Stimulated activated naive CD8-positive, alpha-beta T cell treated with anti-CD3 and anti-CD28 coated beads, Interleukin-15, Interleukin-2, amounts not matched to agents 100 ng/mL and 50 ng/mL, for 24 hours (primary cell): ENCODE measurements around the gene MID1.

Experiments
- H3K27ac Mint-ChIP-seq: one replicate; pipeline ENCODE4 v1.8.0; 2021; ENCODE audit warnings: mild to moderate bottlenecking, mixed read lengths
- H3K27me3 Mint-ChIP-seq: one replicate; pipeline ENCODE4 v1.8.0; 2021; ENCODE audit warnings: mixed read lengths
- H3K36me3 Mint-ChIP-seq: one replicate; pipeline ENCODE4 v1.8.0; 2021; ENCODE audit warnings: low read depth, mixed read lengths
- H3K4me1 Mint-ChIP-seq: one replicate; pipeline ENCODE4 v1.8.0; 2021; ENCODE audit warnings: low read depth, mixed read lengths
- H3K4me3 Mint-ChIP-seq: one replicate; pipeline ENCODE4 v1.8.0; 2021; ENCODE audit warnings: mild to moderate bottlenecking, mixed read lengths
- H3K9me3 Mint-ChIP-seq: one replicate; pipeline ENCODE4 v1.8.0; 2021; ENCODE audit warnings: mixed read lengths

MID1 gene

GRCh38 chrX:10484683-10485247 is 135.6 kb downstream of the MID1 start:
- H3K36me3 Mint-ChIP-seq = no peaks in the 10 kb centered on the region
- H3K4me1 Mint-ChIP-seq = no peaks in the 10 kb centered on the region
- no peaks in the 10 kb centered on the region for H3K9me3 Mint-ChIP-seq
- H3K4me3 Mint-ChIP-seq = no peak overlapping the region
- H3K27ac Mint-ChIP-seq = no peak overlapping the region
- no peaks in the 10 kb centered on the region for H3K27me3 Mint-ChIP-seq

GRCh38 chrX:10483191-10483831 is 137.1 kb downstream of the MID1 start:
- Mint-ChIP-seq H3K4me1 (no peaks in the 10 kb centered on the region), H3K4me3 (no peak overlapping the region), H3K36me3 (no peaks in the 10 kb centered on the region), H3K9me3 (peaks cover 3% of the 10 kb centered on the region), H3K27me3 (no peaks in the 10 kb centered on the region), H3K27ac (no peak overlapping the region)

GRCh38 chrX:10482708-10483107 is 137.7 kb downstream of the MID1 start:
- Mint-ChIP-seq H3K4me1 (no peaks in the 10 kb centered on the region), H3K9me3 (peaks cover 3% of the 10 kb centered on the region), H3K27me3 (no peaks in the 10 kb centered on the region), H3K4me3 (no peak overlapping the region), H3K27ac (no peak overlapping the region), H3K36me3 (no peaks in the 10 kb centered on the region)

- Mint-ChIP-seq H3K4me1 (no peaks in the 10 kb centered on the region), H3K9me3 (peaks cover 3% of the 10 kb centered on the region), H3K27ac (no peak overlapping the region), H3K4me3 (no peak overlapping the region), H3K36me3 (no peaks in the 10 kb centered on the region), H3K27me3 (no peaks in the 10 kb centered on the region)
Measured at GRCh38 chrX:10482261-10482660, 138.1 kb downstream of the MID1 start.

GRCh38 chrX:10480861-10481260 is 139.5 kb downstream of the MID1 start:
- peaks cover 3% of the 10 kb centered on the region for H3K9me3 Mint-ChIP-seq
- no peaks in the 10 kb centered on the region for H3K4me1 Mint-ChIP-seq
- H3K27ac Mint-ChIP-seq = no peak overlapping the region
- H3K27me3 Mint-ChIP-seq = no peaks in the 10 kb centered on the region
- no peak overlapping the region for H3K4me3 Mint-ChIP-seq
- no peaks in the 10 kb centered on the region for H3K36me3 Mint-ChIP-seq

GRCh38 chrX:10479508-10479907 is 140.9 kb downstream of the MID1 start:
- Mint-ChIP-seq H3K36me3 (no peaks in the 10 kb centered on the region), H3K4me1 (no peaks in the 10 kb centered on the region), H3K27ac (no peak overlapping the region), H3K4me3 (no peak overlapping the region), H3K9me3 (peaks cover 3% of the 10 kb centered on the region), H3K27me3 (no peaks in the 10 kb centered on the region)

- Mint-ChIP-seq H3K4me3 (no peak overlapping the region), H3K27me3 (no peaks in the 10 kb centered on the region), H3K4me1 (no peaks in the 10 kb centered on the region), H3K36me3 (no peaks in the 10 kb centered on the region), H3K9me3 (peaks cover 3% of the 10 kb centered on the region), H3K27ac (no peak overlapping the region)
Measured at GRCh38 chrX:10477525-10477924, 142.9 kb downstream of the MID1 start.

- H3K9me3 Mint-ChIP-seq = peaks cover 3% of the 10 kb centered on the region
- no peak overlapping the region for H3K27ac Mint-ChIP-seq
- H3K36me3 Mint-ChIP-seq = no peaks in the 10 kb centered on the region
- no peak overlapping the region for H3K4me3 Mint-ChIP-seq
- no peaks in the 10 kb centered on the region for H3K4me1 Mint-ChIP-seq
- H3K27me3 Mint-ChIP-seq = no peaks in the 10 kb centered on the region
Measured at GRCh38 chrX:10474913-10475568, 145.3 kb downstream of the MID1 start.

- Mint-ChIP-seq H3K27me3 (no peaks in the 10 kb centered on the region), H3K4me1 (no peaks in the 10 kb centered on the region), H3K4me3 (no peak overlapping the region), H3K27ac (no peak overlapping the region), H3K36me3 (no peaks in the 10 kb centered on the region), H3K9me3 (peaks cover 2% of the 10 kb centered on the region)
Measured at GRCh38 chrX:10474510-10474909, 145.9 kb downstream of the MID1 start.

- Mint-ChIP-seq H3K9me3 (no peaks in the 10 kb centered on the region), H3K4me1 (no peaks in the 10 kb centered on the region), H3K36me3 (no peaks in the 10 kb centered on the region), H3K4me3 (no peak overlapping the region), H3K27me3 (no peaks in the 10 kb centered on the region), H3K27ac (no peak overlapping the region)
Measured at GRCh38 chrX:10471418-10471817, 149.0 kb downstream of the MID1 start.

- H3K4me1 Mint-ChIP-seq = no peaks in the 10 kb centered on the region
- no peak overlapping the region for H3K27ac Mint-ChIP-seq
- H3K27me3 Mint-ChIP-seq = no peaks in the 10 kb centered on the region
- no peak overlapping the region for H3K4me3 Mint-ChIP-seq
- H3K36me3 Mint-ChIP-seq = no peaks in the 10 kb centered on the region
- no peaks in the 10 kb centered on the region for H3K9me3 Mint-ChIP-seq
Measured at GRCh38 chrX:10470009-10470408, 150.4 kb downstream of the MID1 start.

GRCh38 chrX:10467793-10468192 is 152.6 kb downstream of the MID1 start:
- Mint-ChIP-seq H3K4me1 (no peaks in the 10 kb centered on the region), H3K36me3 (no peaks in the 10 kb centered on the region), H3K4me3 (no peak overlapping the region), H3K27ac (no peak overlapping the region), H3K9me3 (no peaks in the 10 kb centered on the region), H3K27me3 (no peaks in the 10 kb centered on the region)

GRCh38 chrX:10465254-10465653 is 155.1 kb downstream of the MID1 start:
- Mint-ChIP-seq H3K27ac (no peak overlapping the region), H3K4me3 (no peak overlapping the region), H3K36me3 (no peaks in the 10 kb centered on the region), H3K9me3 (no peaks in the 10 kb centered on the region), H3K4me1 (no peaks in the 10 kb centered on the region), H3K27me3 (no peaks in the 10 kb centered on the region)

GRCh38 chrX:10457092-10457491 is 163.3 kb downstream of the MID1 start:
- Mint-ChIP-seq H3K4me1 (no peaks in the 10 kb centered on the region), H3K36me3 (no peaks in the 10 kb centered on the region), H3K4me3 (no peak overlapping the region), H3K9me3 (no peaks in the 10 kb centered on the region), H3K27me3 (no peaks in the 10 kb centered on the region), H3K27ac (no peak overlapping the region)

- no peak overlapping the region for H3K4me3 Mint-ChIP-seq
- H3K4me1 Mint-ChIP-seq = no peaks in the 10 kb centered on the region
- no peaks in the 10 kb centered on the region for H3K36me3 Mint-ChIP-seq
- H3K27ac Mint-ChIP-seq = no peak overlapping the region
- H3K27me3 Mint-ChIP-seq = no peaks in the 10 kb centered on the region
- no peaks in the 10 kb centered on the region for H3K9me3 Mint-ChIP-seq
Measured at GRCh38 chrX:10453945-10454344, 166.4 kb downstream of the MID1 start.

GRCh38 chrX:10450959-10451355 is 169.4 kb downstream of the MID1 start:
- H3K27ac Mint-ChIP-seq = no peak overlapping the region
- H3K4me3 Mint-ChIP-seq = no peak overlapping the region
- no peaks in the 10 kb centered on the region for H3K36me3 Mint-ChIP-seq
- H3K9me3 Mint-ChIP-seq = no peaks in the 10 kb centered on the region
- H3K27me3 Mint-ChIP-seq = no peaks in the 10 kb centered on the region
- H3K4me1 Mint-ChIP-seq = no peaks in the 10 kb centered on the region
